IMR-90 (cell line): ENCODE results near the gene CENATAC. TPM values are rescaled to one million over a fixed set of nuclear protein-coding genes. Genes with fewer than 3 reads are reported as not detected.

ENCODE experiments used
- ATAC-seq: fragments of 200-7000 bp; cut with Tn5 transposase; 2 replicates; pipeline ENCODE4 v1.9.1; 2020; ENCODE audit warnings: low read depth, mild to moderate bottlenecking, moderate library complexity
- BruUV-seq: library from RNA; stranded (reverse); fragments of 400-500 nt; replicated peaks from 2 replicates; lab custom pipeline; 2021; lab: Mats Ljungman, UMichigan
- CTCF ChIA-PET: fragments of 300-600 bp; formaldehyde crosslinking; extraction: SDS; loops from one replicate; lab custom pipeline; 2021; ENCODE audit warnings: antibody characterized with exemption; lab: Yijun Ruan, JAX
- POLR2A ChIA-PET: fragments of 300-600 bp; sonication (Branson Sonifier 250); formaldehyde crosslinking; loops from one replicate; lab custom pipeline; 2022; ENCODE audit warnings: antibody characterized with exemption; ENCODE audit not compliant: unreplicated experiment; lab: Charles Lee
- DNase-seq: peaks from one replicate; pipeline ENCODE4 v3.0.0; 2013
- H2AFZ ChIP-seq: replicated peaks from 2 replicates; pipeline ENCODE3; 2013; ENCODE audit warnings: low read length, mild to moderate bottlenecking; ENCODE audit not compliant: poor library complexity
- H2AK5ac ChIP-seq: 2 replicates; pipeline ENCODE4 v1.6.1; 2013; ENCODE audit warnings: low read depth, low read length, inconsistent platforms
- H2AK9ac ChIP-seq: replicated peaks from 2 replicates; pipeline ENCODE3; 2013; ENCODE audit warnings: mild to moderate bottlenecking, low read depth, low read length, moderate library complexity; ENCODE audit not compliant: poor library complexity
- H2BK120ac ChIP-seq: 2 replicates; pipeline ENCODE4 v1.6.1; 2013; ENCODE audit warnings: low read depth, low read length, inconsistent platforms
- H2BK15ac ChIP-seq: 3 replicates; pipeline ENCODE4 v1.6.1; 2013; ENCODE audit warnings: low read depth, low read length, inconsistent platforms
- H2BK20ac ChIP-seq: 2 replicates; pipeline ENCODE4 v1.6.1; 2013; ENCODE audit warnings: low read depth, mild to moderate bottlenecking, inconsistent platforms, low read length, moderate library complexity
- H2BK5ac ChIP-seq: 2 replicates; pipeline ENCODE4 v1.6.1; 2013; ENCODE audit warnings: mild to moderate bottlenecking, low read depth, low read length, inconsistent platforms; ENCODE audit not compliant: poor library complexity, severe bottlenecking
- H3K14ac ChIP-seq: replicated peaks from 2 replicates; pipeline ENCODE4 v1.6.1; 2013; ENCODE audit warnings: low read depth, low read length, inconsistent platforms
- H3K18ac ChIP-seq: 2 replicates; pipeline ENCODE4 v1.6.1; 2013; ENCODE audit warnings: low read depth, low read length, control low read depth
- H3K23ac ChIP-seq: 2 replicates; pipeline ENCODE4 v1.6.1; 2013; ENCODE audit warnings: low read depth, low read length, inconsistent platforms
- H3K27ac ChIP-seq: 2 replicates; pipeline ENCODE4 v1.5.1; 2013; ENCODE audit warnings: mild to moderate bottlenecking, control low read depth, low read length; ENCODE audit not compliant: insufficient read depth
- H3K27me3 ChIP-seq: 2 replicates; pipeline ENCODE4 v1.6.1; 2013; ENCODE audit warnings: low read length; ENCODE audit not compliant: control insufficient read depth, insufficient read depth
- H3K36me3 ChIP-seq: 2 replicates; pipeline ENCODE4 v1.6.1; 2013; ENCODE audit warnings: low read length, mixed read lengths; ENCODE audit not compliant: control insufficient read depth, insufficient read depth
- H3K4ac ChIP-seq: 2 replicates; pipeline ENCODE4 v1.6.1; 2013; ENCODE audit warnings: low read depth, low read length, inconsistent platforms
- H3K4me1 ChIP-seq: 2 replicates; pipeline ENCODE4 v1.6.1; 2013; ENCODE audit warnings: low read length, mixed read lengths; ENCODE audit not compliant: control insufficient read depth, insufficient read depth
- H3K4me2 ChIP-seq: 2 replicates; pipeline ENCODE4 v1.6.1; 2013; ENCODE audit warnings: low read depth, mild to moderate bottlenecking, control low read depth, low read length, moderate library complexity
- H3K4me3 ChIP-seq: 2 replicates; pipeline ENCODE4 v1.5.1; 2013; ENCODE audit warnings: low read depth, mild to moderate bottlenecking, control low read depth, low read length, moderate library complexity; ENCODE audit not compliant: insufficient read depth
- H3K56ac ChIP-seq: 2 replicates; pipeline ENCODE4 v1.6.1; 2013; ENCODE audit warnings: low read length, inconsistent platforms; ENCODE audit not compliant: insufficient read depth; ENCODE audit errors: extremely low read depth
- H3K79me1 ChIP-seq, 2 experiments: 2 replicates each; pipeline ENCODE4 v1.6.1; 2013; ENCODE audit warnings: low read length in 2 of 2, inconsistent platforms in 1 of 2, low read depth in 1 of 2
- H3K9ac ChIP-seq: 2 replicates; pipeline ENCODE4 v1.6.1; 2013; ENCODE audit warnings: low read depth, low read length, control low read depth
- H3K9me1 ChIP-seq: 2 replicates; pipeline ENCODE4 v1.6.1; 2013; ENCODE audit warnings: low read length, inconsistent platforms; ENCODE audit not compliant: insufficient read depth
- H3K9me3 ChIP-seq: 2 replicates; pipeline ENCODE4 v1.6.1; 2013; ENCODE audit warnings: low read length; ENCODE audit not compliant: control insufficient read depth, insufficient read depth
- H4K20me1 ChIP-seq: 2 replicates; pipeline ENCODE4 v1.6.1; 2013; ENCODE audit warnings: low read length, inconsistent platforms; ENCODE audit not compliant: insufficient read depth
- H4K5ac ChIP-seq: 2 replicates; pipeline ENCODE4 v1.6.1; 2013; ENCODE audit warnings: mild to moderate bottlenecking, low read depth, low read length, control low read depth
- H4K8ac ChIP-seq, 2 experiments: 2 replicates each; pipeline ENCODE4 v1.6.1; 2013; ENCODE audit warnings: low read depth in 2 of 2, low read length in 2 of 2, control low read depth in 1 of 2, inconsistent platforms in 1 of 2
- H4K91ac ChIP-seq: 2 replicates; pipeline ENCODE4 v1.6.1; 2013; ENCODE audit warnings: low read depth, low read length, inconsistent platforms; ENCODE audit not compliant: insufficient read depth
- BHLHE40 ChIP-seq: fragments of 150-350 bp; IDR thresholded peaks from 2 replicates; pipeline ENCODE4 v1.6.1; 2016; ENCODE audit warnings: mild to moderate bottlenecking, low read depth, low read length
- CEBPB ChIP-seq: IDR thresholded peaks from 2 replicates; pipeline ENCODE4 v1.6.1; 2012; ENCODE audit warnings: low read depth, low read length, improper control_type of control experiment
- CHD1 ChIP-seq: IDR thresholded peaks from 2 replicates; pipeline ENCODE4 v1.6.1; 2012; ENCODE audit warnings: low read depth, low read length, improper control_type of control experiment
- CTCF ChIP-seq: conservative IDR thresholded peaks from 2 replicates; pipeline ENCODE4 v1.5.1; 2012; ENCODE audit warnings: mild to moderate bottlenecking, low read depth, low read length, improper control_type of control experiment
- ELK1 ChIP-seq: fragments of 150-350 bp; IDR thresholded peaks from 2 replicates; pipeline ENCODE4 v1.6.1; 2016; ENCODE audit warnings: low read depth, mild to moderate bottlenecking, low read length, moderate library complexity, borderline replicate concordance
- FOS ChIP-seq: fragments of 150-350 bp; IDR thresholded peaks from 2 replicates; pipeline ENCODE4 v1.6.1; 2016; ENCODE audit warnings: low read depth, low read length
- MAFK ChIP-seq: IDR thresholded peaks from 2 replicates; pipeline ENCODE4 v1.6.1; 2012; ENCODE audit warnings: low read depth, low read length, improper control_type of control experiment
- MAZ ChIP-seq: IDR thresholded peaks from 2 replicates; pipeline ENCODE4 v1.6.1; 2012; ENCODE audit warnings: low read depth, mild to moderate bottlenecking, low read length, improper control_type of control experiment, moderate library complexity, borderline replicate concordance
- MXI1 ChIP-seq: IDR thresholded peaks from 2 replicates; pipeline ENCODE4 v1.6.1; 2012; ENCODE audit warnings: low read depth, mild to moderate bottlenecking, low read length, moderate library complexity, borderline replicate concordance
- POLR2A ChIP-seq: IDR thresholded peaks from 2 replicates; pipeline ENCODE4 v1.6.1; 2012; ENCODE audit warnings: mild to moderate bottlenecking, low read depth, low read length
- RAD21 ChIP-seq: IDR thresholded peaks from 2 replicates; pipeline ENCODE4 v1.6.1; 2012; ENCODE audit warnings: low read length, improper control_type of control experiment
- RCOR1 ChIP-seq: IDR thresholded peaks from 2 replicates; pipeline ENCODE4 v1.6.1; 2012; ENCODE audit warnings: mild to moderate bottlenecking, low read length, improper control_type of control experiment; ENCODE audit not compliant: insufficient replicate concordance
- RFX5 ChIP-seq: IDR thresholded peaks from 2 replicates; pipeline ENCODE4 v1.8.0; 2012; ENCODE audit warnings: low read depth, mild to moderate bottlenecking, low read length, moderate library complexity
- SMC3 ChIP-seq: fragments of 150-350 bp; IDR thresholded peaks from 2 replicates; pipeline ENCODE4 v1.6.1; 2016; ENCODE audit warnings: low read depth, mild to moderate bottlenecking, antibody characterized with exemption, low read length, moderate library complexity
- WGBS, 2 experiments: methylation state at CpG; one replicate each; pipeline versions ENCODE4 v1.1.5 to v1.1.7; 2013; ENCODE audit warnings: missing lambda C conversion rate in 2 of 2; ENCODE audit not compliant: insufficient read length in 1 of 2; ENCODE audit errors: extremely low coverage in 2 of 2; 5-methylcytosine and 5-hydroxymethylcytosine counted together
- dilution Hi-C: fragments of 300-500 bp; cut with HindIII; formaldehyde crosslinking; loops from one replicate; pipeline ENCODE4 v1.14.3; 2018; ENCODE audit warnings: low sequenced_read_pairs; ENCODE audit not compliant: unreplicated experiment
- in situ Hi-C: fragments of 300-500 bp; cut with MboI; formaldehyde crosslinking; loops from 3 replicates; pipeline ENCODE4 v1.14.3; 2019; ENCODE audit warnings: low sequenced_read_pairs, inconsistent platforms, mixed read lengths
- intact Hi-C: fragments of 100-400 bp; cut with micrococcal nuclease; formaldehyde crosslinking; loops from 2 replicates; pipeline ENCODE4 v1.10.0; 2022
- polyA plus RNA-seq, 3 experiments: library from polyadenylated mRNA; depleted of rRNA; stranded (reverse); fragments of >200 nt; gene quantifications; 2 replicates each; pipeline ENCODE4 v1.2.3, GENCODE V29; 2012; ENCODE audit warnings: low replicate concordance in 1 of 3
- total RNA-seq: library from RNA; depleted of rRNA; stranded (reverse); fragments of >200 nt; gene quantifications from 2 replicates; pipeline ENCODE4 v1.2.3, GENCODE V29; 2012
- TF ChIP-seq, protein P1 (sequence below): fragments of 150-350 bp; IDR thresholded peaks from 2 replicates; pipeline ENCODE4 v1.6.1; 2017; ENCODE audit warnings: mild to moderate bottlenecking, antibody characterized with exemption, low read length, low read depth

The CENATAC gene
- total and polyA plus RNA-seq, 2 of the 4 experiments (the other 2 are of a cell fraction): 13.1 to 16.7 TPM

GRCh38 chr11:118961189-118961588 is 36.7 kb upstream of the CENATAC start:
- Histone ChIP-seq H2BK15ac (no peak overlapping the region), H3K14ac (no peak overlapping the region), H2AK9ac (no peak overlapping the region), H3K9me1 (no peaks in the 10 kb centered on the region), H3K9ac (no peak overlapping the region), H3K36me3 (no peaks in the 10 kb centered on the region), H3K9me3 (no peaks in the 10 kb centered on the region), H3K4me3 (no peak overlapping the region), H3K4me1 (no peaks in the 10 kb centered on the region), H2BK5ac (no peak overlapping the region), H4K8ac (no peak overlapping the region), H2BK120ac (no peak overlapping the region), H3K79me1 (no peaks in the 10 kb centered on the region), H3K18ac (no peak overlapping the region), H2AFZ (no peak overlapping the region), H4K5ac (no peak overlapping the region), H4K91ac (no peak overlapping the region), H4K20me1 (no peaks in the 10 kb centered on the region), H3K4ac (no peak overlapping the region), H3K4me2 (no peak overlapping the region), H3K56ac (no peak overlapping the region), H2BK20ac (no peak overlapping the region), H3K27ac (no peak overlapping the region), H3K23ac (no peak overlapping the region), H3K27me3 (peaks cover 32% of the 10 kb centered on the region), H2AK5ac (no peak overlapping the region)
- BruUV-seq: no TSS peak
- ChIA-PET CTCF (no interaction called here), POLR2A (no interaction called here)
- in situ Hi-C loops: no loop called here
- no CpG with 5 or more reads among the region's 5 CpGs for WGBS, 2 experiments
- dilution Hi-C loops: no loop called here
- DNase-seq: no peak
- no peak for ATAC-seq
- TF ChIP-seq FOS (no peak), MXI1 (no peak), CHD1 (no peak), BHLHE40 (no peak), MAFK (no peak), SMC3 (no peak), CEBPB (no peak), CTCF (no peak), POLR2A (no peak), RAD21 (no peak), MAZ (no peak), RCOR1 (no peak), ELK1 (no peak), RFX5 (no peak)
- TF ChIP-seq, protein P1, sequence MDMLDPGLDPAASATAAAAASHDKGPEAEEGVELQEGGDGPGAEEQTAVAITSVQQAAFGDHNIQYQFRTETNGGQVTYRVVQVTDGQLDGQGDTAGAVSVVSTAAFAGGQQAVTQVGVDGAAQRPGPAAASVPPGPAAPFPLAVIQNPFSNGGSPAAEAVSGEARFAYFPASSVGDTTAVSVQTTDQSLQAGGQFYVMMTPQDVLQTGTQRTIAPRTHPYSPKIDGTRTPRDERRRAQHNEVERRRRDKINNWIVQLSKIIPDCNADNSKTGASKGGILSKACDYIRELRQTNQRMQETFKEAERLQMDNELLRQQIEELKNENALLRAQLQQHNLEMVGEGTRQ: no peak
- intact Hi-C loops: no loop called here
